ENCODE data around the gene ADAMTS2.
"Not testable (repeated sequence)": the region's sequence is repeated elsewhere in the genome, so short reads cannot be mapped to it uniquely, and the experiment has no call there.

The ADAMTS2 gene

DNA sequence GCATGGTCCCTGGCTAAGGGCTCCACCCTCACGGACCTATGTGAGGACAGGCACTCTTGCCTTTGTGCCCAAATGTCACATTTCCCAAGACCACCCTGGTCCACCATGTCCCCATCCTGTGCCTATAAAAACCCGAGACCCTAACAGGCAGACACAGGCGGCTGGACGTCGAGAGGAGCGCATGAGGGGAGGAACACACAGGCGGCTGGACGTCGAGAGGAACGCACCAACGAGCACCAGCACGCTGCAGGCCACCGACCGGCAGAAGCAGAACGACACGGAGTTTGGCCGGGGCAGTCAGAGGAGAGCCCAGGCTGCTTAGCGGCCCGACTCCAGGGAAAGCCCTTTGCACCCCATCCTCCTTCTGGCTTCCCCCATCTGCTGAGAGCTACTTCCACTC, 119.9 kb downstream of the ADAMTS2 start:
- no peak for FAIRE-seq

- no peak for FAIRE-seq
Observed at GRCh38 chr5:179224741-179225140, 120.5 kb downstream of the ADAMTS2 start.

DNA sequence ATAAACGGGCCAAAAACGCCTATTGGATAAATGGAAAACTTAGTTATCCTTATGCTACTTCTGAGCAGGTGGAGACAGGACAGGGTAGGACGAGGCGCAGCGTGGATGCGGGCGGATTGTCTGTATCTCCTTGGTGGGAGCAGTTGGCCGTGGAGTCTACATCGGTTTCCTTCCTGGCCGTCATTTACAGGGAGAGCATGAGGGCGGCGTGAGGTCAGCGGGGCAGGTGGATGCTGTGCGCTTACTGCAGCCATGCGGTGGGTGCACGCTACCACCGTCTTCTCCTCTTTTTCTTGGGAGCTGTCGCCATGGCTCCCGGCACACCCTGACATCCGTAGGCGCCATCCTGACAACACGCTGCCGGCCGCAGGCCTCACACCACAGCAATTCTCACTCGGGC, 121.3 kb downstream of the ADAMTS2 start:
- no peak for FAIRE-seq

GRCh38 chr5:179223528-179223927, 121.7 kb downstream of the ADAMTS2 start:
- FAIRE-seq = no peak

- FAIRE-seq = no peak
Observed at GRCh38 chr5:179222246-179223017, 122.8 kb downstream of the ADAMTS2 start.

DNA sequence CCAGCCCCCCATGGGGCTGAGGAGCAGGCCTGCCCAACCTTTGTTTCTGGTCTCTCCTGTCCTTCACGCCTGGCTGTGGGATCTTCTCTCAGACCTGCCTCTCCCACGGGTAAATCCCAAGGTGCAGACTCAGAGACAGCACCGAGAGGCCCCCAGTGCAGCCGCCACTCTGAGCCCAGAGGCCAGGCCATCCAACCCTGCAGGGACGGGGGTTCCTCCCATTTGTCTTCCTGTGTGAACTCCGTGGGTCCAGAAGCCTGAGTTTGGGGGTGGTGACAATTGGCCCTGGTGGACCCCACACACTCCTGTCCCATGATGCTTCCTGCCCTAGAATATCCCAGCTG, 123.4 kb downstream of the ADAMTS2 start:
- FAIRE-seq = no peak

GRCh38 chr5:179221196-179221876, 123.9 kb downstream of the ADAMTS2 start:
- no peak for FAIRE-seq

DNA sequence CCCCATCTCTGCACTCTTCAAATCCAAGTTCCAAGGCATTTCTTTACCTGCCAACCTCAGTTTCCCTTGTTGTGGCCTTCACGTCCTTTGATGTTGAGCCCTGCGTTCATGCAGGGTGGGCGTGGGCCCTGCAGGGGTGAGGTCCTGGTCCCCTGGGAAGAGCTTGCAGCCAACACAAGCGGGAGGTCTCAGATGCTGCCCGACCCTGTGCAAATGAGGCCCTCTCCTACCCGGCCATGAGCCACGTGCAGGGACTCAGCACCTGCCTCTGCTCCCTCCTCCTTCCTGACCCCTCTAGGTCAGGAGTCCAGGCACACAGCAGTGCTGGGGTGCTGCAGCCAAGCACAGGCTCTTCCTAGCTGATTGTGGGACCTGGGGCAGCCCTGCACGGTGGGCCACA, 124.5 kb downstream of the ADAMTS2 start:
- no peak for FAIRE-seq

DNA sequence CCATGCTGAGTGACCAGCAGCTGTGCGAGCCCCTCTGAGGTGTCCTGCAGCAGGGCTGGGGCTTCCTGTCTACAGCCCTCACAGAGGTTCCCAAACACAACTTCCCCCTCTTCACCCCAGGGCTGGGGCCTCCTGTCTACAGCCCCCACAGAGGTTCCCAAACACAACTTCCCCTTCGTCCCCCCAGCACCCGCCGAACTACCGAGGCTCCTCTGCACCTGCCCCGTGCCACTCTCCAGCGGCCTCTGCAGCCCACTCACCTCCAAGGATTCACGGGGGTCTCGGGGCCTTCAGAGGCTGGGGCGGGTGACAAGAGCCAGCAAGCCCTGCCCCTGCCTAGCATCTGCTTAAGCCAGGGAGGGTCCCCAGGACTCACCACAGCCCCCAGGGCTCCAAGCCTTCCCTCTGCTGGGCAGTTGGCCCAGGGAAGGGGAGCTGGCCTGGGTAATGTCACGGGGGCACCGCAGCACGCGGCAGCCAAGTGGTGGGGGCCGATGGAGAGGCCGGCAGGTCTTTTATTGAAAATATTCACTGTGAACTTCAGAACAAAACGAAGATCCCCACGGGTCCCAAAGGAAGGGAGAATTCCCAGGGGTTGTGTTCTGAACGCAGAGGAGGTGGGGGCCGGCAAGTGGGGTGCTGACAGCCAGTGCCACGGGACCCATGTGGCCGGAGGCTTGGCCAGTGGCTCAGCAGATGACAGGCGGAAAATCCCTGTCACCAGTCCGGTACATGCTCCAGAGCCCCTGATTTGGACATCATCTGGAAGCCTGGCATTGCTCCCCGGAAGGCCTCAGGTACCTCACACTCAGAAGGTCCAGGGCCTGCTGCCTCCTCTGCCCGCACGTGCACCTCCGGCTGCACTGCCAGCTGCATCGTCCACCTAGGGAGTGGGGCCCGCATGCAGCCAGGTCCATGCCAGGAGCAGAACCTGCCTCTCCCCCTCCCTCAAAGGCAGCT, 125.3 kb downstream of the ADAMTS2 start:
- FAIRE-seq = no peak

DNA sequence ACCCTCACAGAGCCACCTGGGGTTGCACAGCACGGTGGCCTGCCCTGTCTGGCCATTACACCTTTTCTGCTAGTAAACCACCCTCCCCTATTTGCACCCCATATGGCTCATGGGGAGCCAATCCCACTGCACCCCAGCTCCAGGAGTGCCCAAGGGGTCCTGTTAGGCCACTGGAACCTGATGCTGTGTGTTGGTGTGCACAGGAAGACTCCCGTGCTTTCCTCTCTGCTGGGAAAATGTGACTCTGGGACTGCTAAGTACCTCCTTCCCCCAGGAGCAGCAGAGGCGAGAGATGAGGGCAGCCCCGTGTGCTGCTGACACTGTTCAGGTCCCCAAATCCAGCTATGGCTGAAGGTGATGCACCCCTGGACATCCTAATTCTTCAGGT, 126.3 kb downstream of the ADAMTS2 start:
- FAIRE-seq = no peak

GRCh38 chr5:179217956-179218942, 127.0 kb downstream of the ADAMTS2 start:
- no peak for FAIRE-seq

- FAIRE-seq = no peak
Observed at GRCh38 chr5:179217356-179217755, 127.9 kb downstream of the ADAMTS2 start.

DNA sequence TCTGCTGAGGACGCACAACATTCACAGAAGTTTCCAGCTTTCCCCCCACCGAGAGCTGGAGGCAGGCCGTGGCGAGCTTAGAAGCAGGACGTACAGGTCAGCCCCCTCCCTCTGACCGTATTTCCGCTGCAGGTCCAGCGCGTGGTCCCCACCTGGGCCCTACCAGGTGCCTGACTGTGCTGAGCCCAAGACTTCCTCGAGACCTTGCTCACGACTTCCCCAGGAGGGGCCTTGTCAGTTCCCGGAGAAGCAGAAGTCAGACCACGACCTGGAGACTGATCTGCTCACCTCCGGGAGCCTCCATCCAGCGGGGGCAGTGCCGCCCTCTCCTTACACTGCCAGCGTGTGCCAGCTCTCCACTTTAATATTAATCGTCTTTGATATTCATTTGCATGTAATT, 128.9 kb downstream of the ADAMTS2 start:
- FAIRE-seq = not testable (repeated sequence)

DNA sequence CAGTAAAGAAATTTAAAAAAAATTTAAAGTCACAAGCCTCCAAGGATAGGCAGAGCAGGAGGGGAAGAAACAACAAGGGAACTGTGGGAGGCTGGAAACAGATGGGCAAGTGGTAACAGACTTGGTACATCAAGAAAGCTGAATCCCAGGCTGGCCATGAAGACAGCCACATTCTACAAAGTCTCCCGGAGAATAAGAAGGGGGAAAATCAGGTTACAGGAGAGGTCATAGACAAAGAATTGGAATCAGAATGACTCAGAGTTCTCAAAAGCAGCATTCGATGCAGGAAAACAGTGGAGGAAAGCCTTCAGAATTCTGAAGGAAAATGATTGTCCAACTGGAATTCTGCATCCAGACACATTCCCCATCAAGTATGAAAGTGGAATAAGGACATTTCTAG, 129.7 kb downstream of the ADAMTS2 start:
- FAIRE-seq = no peak

GRCh38 chr5:179214678-179215077, 130.6 kb downstream of the ADAMTS2 start:
- no peak for FAIRE-seq

DNA sequence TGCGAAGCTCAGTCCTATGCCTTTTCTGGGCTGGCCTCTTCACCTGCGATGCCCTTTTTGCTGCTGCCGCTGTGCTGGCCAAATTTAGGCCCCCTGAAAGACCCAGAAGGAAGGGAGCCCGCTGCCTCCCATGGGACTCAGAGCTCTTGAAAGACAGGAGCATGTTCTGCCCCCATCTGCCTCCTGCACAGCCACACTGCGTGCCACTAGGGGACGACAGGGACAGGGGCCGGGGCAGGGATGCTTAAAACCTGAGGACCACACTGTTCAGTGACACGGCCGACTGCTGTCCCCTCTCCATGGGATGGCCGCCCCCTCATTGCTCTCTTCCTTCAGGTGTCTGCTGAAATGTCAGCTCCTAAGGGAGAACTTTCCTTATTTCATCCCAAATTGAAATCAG, 132.4 kb downstream of the ADAMTS2 start:
- no peak for FAIRE-seq

DNA sequence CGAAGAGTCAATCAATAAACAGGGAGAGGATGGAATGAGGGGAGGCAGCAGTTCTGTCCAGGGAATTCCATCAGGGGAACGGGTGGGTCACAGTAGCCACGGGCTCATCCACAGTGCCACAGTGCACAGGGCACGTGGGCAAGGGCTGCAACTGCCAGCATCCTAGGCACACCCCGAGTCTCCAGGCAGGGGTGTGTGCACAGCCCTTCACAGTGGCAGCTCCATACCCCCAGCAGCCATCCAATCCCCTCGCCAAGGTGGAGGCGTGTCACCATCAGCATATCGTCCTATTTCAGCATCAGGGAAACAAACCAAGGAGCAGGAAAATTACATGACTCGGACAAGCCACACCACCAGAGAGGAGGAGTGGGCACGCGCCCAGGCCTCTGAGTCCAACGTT, 133.6 kb downstream of the ADAMTS2 start:
- FAIRE-seq = no peak

GRCh38 chr5:179211068-179211467, 134.2 kb downstream of the ADAMTS2 start:
- FAIRE-seq = no peak

GRCh38 chr5:179210478-179210877, 134.8 kb downstream of the ADAMTS2 start:
- FAIRE-seq = no peak

GRCh38 chr5:179209359-179210150, 135.7 kb downstream of the ADAMTS2 start:
- no peak for FAIRE-seq

GRCh38 chr5:179208706-179209358, 136.4 kb downstream of the ADAMTS2 start:
- no peak for FAIRE-seq
